GM19455 (cell line): ENCODE data around the gene GPR42.

Source experiments
- ATAC-seq: cut with Tn5 transposase; IDR thresholded peaks from one replicate; pipeline ENCODE4 v1.9.1; 2021; ENCODE audit not compliant: unreplicated experiment

The GPR42 gene

GRCh38 chr19:35417713-35418534 lies 47.1 kb downstream of the GPR42 start:
- no peak for ATAC-seq

- ATAC-seq = no peak
Measured at GRCh38 chr19:35419046-35419445, 48.2 kb downstream of the GPR42 start.

- ATAC-seq = no peak
Measured at GRCh38 chr19:35419805-35420204, 48.9 kb downstream of the GPR42 start.

GRCh38 chr19:35421362-35421761 lies 50.5 kb downstream of the GPR42 start:
- no peak for ATAC-seq
